HK-2 (cell line): ENCODE results near the gene NRM.
"Not testable (repeated sequence)": the region's sequence is repeated elsewhere in the genome, so short reads cannot be mapped to it uniquely, and the experiment has no call there.

Experiments
- DNase-seq: peaks from one replicate; pipeline ENCODE4 v3.0.0-alpha.2; 2018; ENCODE audit not compliant: unreplicated experiment

NRM gene, protein sequence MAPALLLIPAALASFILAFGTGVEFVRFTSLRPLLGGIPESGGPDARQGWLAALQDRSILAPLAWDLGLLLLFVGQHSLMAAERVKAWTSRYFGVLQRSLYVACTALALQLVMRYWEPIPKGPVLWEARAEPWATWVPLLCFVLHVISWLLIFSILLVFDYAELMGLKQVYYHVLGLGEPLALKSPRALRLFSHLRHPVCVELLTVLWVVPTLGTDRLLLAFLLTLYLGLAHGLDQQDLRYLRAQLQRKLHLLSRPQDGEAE

DNA sequence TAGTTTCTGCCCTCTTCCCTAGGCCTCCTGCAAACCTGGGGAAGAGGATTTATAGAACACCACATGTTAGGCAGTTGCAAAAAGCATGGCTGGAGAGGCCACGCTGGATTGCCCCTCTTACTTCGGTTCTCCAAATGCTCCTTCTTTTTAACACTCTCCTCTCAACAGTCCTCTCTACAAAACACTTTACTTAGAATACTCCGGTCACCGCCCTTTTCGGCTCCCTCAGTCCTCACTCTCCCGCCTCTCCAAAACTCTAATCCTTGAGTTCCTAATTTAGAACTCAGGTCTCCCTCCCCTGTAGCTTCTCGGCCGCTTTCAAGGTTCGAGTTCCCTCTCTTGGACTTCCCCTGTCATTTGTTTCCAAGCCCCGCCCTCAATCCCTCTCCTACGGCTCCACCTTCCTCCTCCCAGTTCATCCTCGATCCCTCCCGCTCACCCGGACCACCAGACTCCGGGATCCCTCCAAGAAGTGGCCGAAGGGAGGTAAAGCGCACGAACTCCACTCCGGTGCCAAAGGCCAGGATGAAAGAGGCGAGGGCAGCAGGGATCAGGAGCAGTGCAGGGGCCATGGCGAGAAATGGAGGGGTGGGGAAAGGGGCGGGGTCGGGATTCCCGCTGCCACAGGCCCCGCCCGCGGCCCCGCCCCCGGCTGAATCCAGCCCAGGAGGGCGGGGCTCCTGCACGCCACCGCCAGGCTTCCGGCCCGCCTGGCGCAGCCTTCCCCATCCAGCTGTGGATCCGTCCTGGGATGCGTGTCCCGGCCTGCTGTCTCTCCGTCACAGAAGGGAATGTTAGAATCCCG is at the start of gene NRM:
TSS of gene NRM (minus strand) at position 582 of the 805 bp plus-strand sequence. CDS start at position 572, 10 bp downstream.
- peak; percentile 85 for DNase-seq

DNA sequence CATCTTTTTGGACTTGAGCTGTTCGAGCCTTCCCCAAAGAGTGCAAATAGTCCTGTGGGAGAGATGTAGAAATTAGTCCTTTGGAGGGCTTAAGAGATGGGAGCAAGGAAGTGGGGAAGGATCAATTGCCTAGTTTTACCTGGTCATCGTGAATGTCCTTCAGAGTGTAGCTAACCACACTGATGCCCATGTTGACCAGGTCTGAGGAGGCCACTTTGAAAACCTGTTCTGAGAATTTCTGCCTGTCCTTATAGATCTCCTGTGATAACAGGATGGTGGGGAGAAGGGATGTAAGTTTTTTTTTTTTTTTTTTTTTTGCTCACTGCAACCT is 49.7 kb upstream of the NRM start:
- no peak for DNase-seq

DNA sequence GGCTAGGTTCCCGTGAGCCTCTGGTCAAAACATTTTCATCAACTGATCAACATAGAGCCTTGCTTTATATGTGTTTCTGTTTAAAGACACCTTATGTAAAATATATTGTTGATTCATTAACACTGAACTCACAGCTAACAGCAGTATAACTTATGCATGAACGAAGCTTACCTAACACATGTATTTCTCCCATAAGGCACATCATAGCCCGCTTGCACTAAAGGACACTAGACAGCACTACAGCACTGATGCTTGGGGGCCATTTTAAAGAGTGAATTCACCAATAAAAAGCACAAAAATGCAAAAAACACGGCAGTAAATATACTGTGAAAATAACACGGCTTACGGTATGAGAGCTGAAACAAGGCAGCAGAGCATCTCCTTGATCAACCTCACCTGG is 47.7 kb upstream of the NRM start:
- no peak for DNase-seq

DNA sequence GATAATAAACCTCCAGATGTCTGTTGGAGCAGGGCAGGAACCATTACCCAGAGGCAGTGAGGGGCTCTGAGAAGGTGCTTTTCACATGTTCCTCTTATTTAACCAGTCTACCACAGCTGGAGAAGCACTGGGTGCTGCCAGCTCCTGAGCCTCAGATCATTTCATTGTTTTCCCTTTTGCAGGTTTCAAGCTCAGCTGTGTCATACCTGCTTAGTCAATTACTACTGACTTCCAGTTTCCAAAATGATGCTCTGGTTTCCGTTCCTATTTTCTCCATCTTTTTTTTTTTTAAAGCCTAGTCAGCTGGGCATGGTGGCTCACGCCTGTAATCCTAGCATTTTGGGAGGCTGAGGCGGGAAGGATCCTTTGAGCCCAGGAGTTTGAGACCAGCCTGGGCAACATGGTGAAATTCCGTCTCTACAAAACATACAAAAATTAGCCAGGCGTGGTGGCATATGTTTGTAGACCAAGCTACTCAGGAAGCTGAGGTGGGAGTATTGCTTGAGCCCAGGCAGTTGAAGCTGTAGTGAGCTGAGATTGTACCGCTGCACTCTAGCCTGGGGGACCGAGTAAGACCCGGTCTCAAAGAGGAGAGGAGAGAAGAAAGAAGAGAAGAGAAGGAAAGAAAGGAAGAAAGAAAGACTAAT is 45.0 kb upstream of the NRM start:
- DNase-seq = no peak

DNA sequence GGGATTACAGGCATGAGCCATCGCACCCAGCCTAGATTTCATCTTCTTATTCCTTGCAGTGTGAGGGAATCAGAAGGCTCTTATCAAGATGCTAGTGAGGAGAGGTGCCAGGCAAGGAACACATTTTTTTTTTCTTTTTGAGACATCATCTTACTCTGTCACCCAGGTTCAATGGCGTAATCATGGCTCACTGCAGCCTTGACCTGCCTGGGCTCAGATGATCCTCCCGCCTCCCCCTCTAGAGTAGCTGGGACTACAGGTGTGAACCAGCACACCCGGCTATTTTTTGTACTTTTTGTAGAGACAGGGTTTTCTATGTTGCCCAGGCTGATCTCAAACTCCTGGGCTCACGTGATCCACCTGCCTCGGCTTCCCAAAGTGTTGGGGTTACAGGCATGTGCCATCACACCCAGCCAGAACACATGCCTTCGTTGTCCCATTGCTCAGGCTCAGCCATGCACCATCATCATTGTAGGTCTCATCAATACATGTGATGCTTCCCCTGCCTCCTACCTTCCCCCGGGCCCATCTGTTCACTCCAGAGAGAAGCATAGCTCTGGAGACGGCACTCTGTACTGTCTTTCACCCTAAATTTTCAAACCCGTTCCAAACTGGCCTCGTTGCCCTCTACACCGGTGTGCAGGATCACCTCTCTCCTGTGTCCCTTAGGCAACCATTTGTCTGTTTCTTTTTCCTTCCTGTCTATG is 41.6 kb upstream of the NRM start:
- DNase-seq = no peak

DNA sequence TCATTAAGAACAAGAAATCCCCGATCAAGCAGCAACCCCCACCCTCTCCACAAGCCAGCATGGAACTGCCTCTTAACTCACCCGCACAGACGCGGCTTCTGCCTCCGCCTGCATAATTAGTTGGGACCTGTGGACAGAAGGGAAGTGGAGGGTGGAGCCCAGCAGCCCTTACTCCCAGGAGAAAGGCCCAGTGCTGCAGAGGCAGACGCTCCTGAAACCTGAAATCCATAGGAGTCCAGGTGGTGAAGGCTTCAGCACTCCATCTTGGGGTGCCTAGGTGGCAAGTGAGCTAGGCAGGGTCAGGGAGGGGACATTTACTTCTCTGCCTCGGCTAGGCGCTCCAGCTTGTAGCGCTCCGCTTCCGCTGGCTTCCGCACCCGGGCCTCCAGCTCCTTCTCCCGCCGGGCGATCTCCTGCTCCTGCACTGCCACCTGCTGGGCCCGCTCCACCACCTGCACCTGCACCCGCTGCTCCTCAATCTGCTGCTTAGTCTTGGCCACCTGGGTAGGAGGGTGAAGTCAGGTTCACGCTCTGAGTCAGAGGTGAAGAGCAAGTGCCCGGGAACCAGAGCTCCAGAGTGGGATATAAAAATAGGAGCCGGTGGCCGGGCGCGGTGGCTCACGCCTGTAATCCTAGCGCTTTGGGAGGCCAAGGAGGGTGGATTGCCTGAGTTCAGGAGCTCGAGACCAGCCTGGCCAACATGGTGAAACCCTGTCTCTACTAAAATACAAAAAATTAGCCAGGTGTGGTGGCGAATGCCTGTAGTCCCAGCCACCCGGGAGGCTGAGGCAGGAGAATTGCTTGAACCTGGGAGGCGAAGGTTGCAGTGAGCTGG is 40.0 kb upstream of the NRM start:
- peak; percentile 65 for DNase-seq

DNA sequence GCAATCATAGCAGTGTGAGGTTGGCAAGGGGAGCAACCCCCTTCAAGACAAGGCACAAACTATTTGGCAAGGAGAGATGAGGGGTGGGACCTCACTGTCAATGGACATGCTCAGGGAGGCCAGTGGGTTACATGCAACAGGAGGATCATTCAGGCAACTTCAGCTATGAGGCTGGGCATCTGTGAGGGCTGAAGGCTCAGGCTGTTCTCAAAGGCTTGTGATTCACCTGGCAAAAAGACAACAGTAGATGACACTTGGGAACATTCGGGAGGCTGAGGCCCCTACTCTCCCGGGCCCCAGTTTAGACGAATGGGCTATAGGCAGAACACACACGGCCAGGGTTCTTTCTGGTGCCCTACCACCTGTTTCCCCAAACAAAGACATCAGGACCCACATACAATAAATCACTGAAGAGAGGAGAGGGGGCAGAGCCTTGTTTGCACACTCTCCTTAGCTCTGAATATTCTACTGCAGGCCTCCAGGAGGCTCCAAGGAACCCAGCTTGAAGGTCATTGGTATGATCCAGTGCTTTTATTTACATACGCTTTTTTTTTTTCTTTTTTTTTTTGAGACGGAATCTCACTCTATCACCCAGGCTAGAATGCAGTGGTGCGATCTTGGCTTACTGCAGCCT is 37.3 kb upstream of the NRM start:
- no peak for DNase-seq

DNA sequence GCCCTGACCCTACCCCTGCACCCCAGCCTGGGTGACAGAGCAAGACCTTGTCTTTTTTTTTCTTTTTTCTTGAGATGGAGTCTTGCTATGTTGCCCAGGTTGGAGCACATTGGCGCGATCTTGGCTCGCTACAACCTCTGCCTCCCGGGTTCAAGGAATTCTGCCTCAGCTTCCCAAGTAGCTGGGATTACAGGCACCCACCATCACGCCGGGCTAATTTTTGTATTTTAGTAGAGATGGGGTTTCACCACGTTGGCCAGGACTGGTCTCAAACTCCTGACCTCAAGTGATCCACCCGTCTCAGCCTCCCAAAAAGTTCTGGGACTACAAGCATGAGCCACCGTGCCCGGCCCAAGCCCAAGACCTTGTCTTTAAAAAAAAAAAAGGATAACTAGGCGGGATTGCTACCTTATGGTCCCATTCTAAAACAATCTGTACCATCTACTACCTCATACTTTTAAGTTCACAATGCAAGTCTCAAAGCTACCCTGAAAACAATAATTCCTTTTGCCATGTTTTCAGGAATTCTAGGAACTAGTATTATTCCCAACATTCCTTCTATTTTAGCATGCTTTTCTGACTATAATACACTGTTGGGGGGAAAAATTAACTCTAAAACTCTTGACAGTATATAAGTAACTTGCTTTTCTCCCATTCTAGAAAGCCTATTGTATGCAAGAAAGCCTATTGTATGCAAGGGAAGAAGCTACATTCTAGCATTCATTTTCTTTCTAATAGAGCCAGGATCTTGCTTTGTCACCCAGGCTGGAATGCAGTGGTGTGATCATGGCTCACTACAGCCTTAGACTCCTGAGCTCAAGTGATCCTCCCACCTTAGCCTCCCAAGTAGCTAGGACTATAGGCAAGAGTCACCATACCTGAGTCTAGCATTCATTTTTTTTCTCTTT is 36.0 kb upstream of the NRM start:
- DNase-seq = no peak

DNA sequence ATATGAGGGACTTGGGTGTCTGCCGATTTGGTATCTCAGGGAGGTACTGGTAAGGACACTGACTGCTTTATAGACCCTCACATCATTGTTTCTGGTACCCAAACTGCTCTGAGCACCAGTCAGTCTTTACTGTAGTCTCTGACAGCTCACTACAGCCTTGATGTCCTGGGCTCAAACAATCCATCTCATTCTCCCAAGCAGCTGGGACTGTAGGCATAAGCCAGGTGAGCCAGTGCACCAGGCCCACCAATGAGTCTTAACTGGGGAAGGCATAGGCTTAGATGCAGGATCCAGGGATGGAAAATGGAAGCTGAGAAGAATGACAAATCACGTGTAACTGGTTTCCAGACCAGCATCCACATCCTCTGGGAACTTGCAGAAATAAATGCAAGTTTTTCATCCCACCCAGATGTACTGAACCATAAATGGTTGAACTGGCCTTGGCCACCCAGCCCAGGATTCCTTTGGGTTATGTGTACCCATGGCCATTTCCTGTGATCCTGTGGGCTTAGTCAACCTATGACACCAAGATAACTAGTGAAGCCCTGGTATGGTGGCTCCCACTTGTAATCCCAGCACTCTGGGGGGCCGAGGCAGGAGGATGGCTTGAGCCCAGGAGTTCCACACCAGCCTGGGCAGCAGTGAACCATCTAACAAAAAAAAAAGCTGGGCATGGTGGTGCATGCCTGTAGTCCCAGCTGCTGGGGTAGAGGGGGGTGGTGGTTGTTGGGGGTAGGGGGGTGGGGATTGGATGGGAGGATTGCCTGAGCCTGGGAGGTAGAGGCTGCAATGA is 35.1 kb upstream of the NRM start:
- DNase-seq = peak; percentile 76

DNA sequence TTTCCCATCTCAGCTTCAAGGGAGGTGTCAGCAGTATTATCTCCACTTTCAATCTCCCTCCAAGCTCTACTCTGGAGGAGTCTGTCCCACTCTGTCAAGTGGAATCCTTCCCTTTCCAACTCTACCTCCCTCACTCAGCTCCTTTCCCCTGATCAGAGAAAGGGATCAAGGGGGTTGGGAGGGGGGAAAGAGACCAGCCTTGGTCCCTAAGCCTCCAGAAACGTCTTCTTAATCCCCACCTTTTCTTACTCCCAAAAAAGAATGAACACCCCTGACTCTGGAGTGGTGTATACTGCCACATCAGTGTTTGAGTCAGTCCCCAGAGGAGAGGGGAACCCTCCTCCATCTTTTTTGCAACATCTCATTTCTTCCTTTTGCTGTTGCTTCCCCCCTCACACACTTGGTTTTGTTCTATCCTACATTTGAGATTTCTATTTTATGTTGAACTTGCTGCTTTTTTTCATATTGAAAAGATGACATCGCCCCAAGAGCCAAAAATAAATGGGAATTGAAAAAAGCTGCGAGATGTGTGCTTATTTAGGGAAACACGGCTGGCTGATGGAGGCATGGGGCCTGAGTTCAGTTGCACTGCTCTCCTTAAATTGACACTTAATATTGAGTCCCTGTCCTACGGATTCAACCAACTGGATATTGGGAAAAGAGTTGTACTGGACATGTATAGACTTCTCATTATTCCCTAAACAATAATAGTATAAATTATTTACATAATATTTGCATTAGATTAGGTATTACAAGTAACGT is 34.3 kb upstream of the NRM start:
- DNase-seq = no peak

DNA sequence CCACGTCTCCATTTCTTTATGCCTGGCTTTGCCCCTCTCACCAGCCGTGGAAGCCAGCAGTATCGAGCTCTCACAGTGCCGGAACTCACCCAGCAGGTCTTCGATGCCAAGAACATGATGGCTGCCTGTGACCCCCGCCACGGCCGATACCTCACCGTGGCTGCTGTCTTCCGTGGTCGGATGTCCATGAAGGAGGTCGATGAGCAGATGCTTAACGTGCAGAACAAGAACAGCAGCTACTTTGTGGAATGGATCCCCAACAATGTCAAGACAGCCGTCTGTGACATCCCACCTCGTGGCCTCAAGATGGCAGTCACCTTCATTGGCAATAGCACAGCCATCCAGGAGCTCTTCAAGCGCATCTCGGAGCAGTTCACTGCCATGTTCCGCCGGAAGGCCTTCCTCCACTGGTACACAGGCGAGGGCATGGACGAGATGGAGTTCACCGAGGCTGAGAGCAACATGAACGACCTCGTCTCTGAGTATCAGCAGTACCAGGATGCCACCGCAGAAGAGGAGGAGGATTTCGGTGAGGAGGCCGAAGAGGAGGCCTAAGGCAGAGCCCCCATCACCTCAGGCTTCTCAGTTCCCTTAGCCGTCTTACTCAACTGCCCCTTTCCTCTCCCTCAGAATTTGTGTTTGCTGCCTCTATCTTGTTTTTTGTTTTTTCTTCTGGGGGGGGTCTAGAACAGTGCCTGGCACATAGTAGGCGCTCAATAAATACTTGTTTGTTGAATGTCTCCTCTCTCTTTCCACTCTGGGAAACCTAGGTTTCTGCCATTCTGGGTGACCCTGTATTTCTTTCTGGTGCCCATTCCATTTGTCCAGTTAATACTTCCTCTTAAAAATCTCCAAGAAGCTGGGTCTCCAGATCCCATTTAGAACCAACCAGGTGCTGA is 33.3 kb upstream of the NRM start:
- DNase-seq = not testable (repeated sequence)

DNA sequence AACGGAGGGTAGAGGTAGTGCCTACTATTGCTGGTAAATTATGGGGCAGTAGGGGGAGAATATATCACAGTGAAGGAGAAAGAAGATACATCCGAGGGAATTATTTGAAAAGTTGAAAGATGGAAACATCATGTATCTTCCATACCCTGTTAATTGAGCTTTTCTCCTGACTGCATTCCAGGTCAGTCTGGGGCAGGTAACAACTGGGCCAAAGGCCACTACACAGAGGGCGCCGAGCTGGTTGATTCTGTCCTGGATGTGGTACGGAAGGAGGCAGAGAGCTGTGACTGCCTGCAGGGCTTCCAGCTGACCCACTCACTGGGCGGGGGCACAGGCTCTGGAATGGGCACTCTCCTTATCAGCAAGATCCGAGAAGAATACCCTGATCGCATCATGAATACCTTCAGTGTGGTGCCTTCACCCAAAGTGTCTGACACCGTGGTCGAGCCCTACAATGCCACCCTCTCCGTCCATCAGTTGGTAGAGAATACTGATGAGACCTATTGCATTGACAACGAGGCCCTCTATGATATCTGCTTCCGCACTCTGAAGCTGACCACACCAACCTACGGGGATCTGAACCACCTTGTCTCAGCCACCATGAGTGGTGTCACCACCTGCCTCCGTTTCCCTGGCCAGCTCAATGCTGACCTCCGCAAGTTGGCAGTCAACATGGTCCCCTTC is 32.5 kb upstream of the NRM start:
- not testable (repeated sequence) for DNase-seq

DNA sequence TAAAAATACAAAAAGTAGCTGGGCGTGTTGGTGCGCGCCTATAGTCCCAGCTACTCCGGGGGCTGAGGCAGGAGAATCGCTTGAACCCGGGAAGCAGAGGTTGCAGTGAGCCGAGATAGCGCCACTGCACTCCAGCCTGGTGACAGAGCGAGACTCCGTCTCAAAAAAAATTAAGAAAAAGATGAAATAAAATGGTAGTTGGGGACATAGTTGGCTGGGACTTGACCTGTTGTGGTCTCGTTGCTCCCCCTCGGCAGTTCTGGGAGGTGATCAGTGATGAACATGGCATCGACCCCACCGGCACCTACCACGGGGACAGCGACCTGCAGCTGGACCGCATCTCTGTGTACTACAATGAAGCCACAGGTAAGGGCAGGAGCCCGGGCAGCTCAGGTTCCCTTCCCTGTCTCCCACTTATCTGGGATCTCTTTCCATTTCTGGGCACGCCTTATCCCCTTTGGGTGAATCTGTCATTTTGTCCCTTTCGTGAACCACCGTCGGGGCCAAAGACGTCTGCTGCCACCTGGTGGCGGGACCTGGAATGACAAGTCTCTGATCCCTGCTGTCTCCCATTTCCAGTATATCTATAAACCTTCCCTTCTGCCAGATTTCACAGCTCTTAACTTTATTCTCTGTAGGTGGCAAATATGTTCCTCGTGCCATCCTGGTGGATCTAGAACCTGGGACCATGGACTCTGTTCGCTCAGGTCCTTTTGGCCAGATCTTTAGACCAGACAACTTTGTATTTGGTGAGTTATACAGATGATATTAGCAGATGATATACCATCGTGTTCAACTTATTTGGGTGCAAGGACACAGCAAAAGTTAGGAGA is 31.7 kb upstream of the NRM start:
- DNase-seq = peak; percentile 84

DNA sequence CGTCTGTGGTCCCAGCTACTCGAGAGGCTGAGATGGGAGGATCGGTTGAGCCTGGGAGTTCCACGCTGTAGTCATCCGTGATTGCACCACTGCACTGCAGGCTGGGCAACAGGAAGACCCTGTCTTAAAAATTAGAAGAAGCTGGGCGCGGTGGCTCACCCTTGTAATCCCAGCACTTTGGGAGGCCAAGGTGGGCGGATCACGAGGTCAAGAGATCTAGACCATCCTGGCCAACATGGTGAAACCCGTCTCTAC is 31.2 kb upstream of the NRM start:
- DNase-seq = not testable (repeated sequence)

DNA sequence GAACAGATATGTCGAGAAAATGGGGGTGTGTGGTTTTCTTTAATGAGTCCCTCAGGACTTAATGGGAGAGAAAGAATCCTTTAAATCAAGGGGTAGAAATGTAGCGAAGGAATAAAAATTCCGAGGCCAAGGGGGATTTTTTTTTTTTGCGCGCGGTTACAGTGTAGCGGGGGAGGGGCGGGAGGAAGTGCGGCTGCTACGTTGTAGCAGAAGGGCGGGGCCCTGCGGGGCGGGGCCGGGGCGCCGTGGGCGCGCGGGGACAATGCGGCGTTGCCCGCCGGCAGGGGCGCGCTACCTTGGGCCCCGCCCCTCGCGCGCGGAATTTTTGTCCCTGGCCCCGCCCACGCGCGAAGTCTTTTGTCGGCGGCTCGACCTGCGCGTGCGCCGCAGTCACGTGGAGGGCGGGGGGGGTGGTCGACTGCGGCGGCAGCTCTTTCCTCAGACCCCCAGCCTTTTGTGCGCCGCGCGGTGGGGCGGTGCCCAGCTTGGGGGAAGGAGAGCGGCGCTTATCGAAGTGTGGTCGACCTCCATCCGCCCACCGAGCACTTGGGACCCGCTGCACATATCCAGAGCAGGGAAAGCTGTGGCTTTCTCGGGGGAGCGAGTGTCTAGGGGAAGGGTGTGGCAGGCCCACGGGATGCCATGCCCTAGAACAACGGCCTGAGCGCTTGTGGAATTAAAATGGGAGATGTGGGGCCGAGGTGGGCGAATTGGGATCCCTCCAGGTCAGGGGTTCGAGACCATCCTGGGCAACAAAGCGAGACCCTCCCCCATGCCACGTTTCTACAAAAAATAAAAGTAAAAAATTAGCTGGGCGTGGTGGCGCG is 30.6 kb upstream of the NRM start:
- DNase-seq = peak; percentile 90
